Gastroesophageal sphincter (tissue), 4 donors: Measurements from ENCODE around the gene CDCA5. TPM values are rescaled to one million over a fixed set of nuclear protein-coding genes. Genes with fewer than 3 reads are reported as not detected.

Experiments
- ATAC-seq: fragments of 150-250 bp; one replicate; pipeline ENCODE4 v1.9.1; 2016; ENCODE audit warnings: mild to moderate bottlenecking, moderate library complexity
- H3K27ac ChIP-seq, 4 donors: fragments of 200-600 bp; sonication (generic) in 3 of 4; 1 replicate in 3 of 4; 2 replicates in 1 of 4; pipeline ENCODE4 v1.5.1; 2016 to 2019
- H3K27me3 ChIP-seq: fragments of 200-600 bp; sonication (generic); one replicate; pipeline ENCODE4 v1.5.1; 2019
- H3K36me3 ChIP-seq, 2 donors: fragments of 200-600 bp; sonication (generic); one replicate each; pipeline ENCODE4 v1.5.1; 2019; ENCODE audit warnings: control low read depth in 1 of 2
- H3K4me1 ChIP-seq, 3 donors: fragments of 200-600 bp; sonication (generic); 1 replicate in 2 of 3; 2 replicates in 1 of 3; pipeline ENCODE4 v1.5.1; 2016 to 2019; ENCODE audit warnings: control low read depth in 2 of 3
- H3K4me3 ChIP-seq, 2 donors: fragments of 200-600 bp; sonication (generic); one replicate each; pipeline ENCODE4 v1.5.1; 2019; ENCODE audit warnings: mild to moderate bottlenecking in 1 of 2, moderate library complexity in 1 of 2
- H3K9me3 ChIP-seq, 3 donors: fragments of 200-600 bp; sonication (generic); one replicate each; pipeline ENCODE4 v1.5.1; 2017 to 2019; ENCODE audit warnings: control low read depth in 2 of 3
- CTCF ChIP-seq, 4 experiments: fragments of 200-600 bp in 2 of 4; fragments of 450-650 bp in 2 of 4; sonication (generic) in 1 of 4; IDR thresholded peaks; one replicate each; pipeline ENCODE4 v1.5.1; 2017 to 2019; ENCODE audit warnings: antibody characterized with exemption in 4 of 4, mild to moderate bottlenecking in 2 of 4, moderate library complexity in 2 of 4
- EP300 ChIP-seq: sonication (generic); formaldehyde crosslinking; IDR thresholded peaks from one replicate; pipeline ENCODE4 v1.6.1; 2017; ENCODE audit warnings: antibody characterized with exemption, mild to moderate bottlenecking
- POLR2A ChIP-seq, 2 donors: fragments of 450-650 bp; IDR thresholded peaks; one replicate each; pipeline ENCODE4 v1.6.1; 2017; ENCODE audit warnings: antibody characterized with exemption in 2 of 2, mild to moderate bottlenecking in 2 of 2, moderate library complexity in 1 of 2
- POLR2AphosphoS5 ChIP-seq: sonication (generic); formaldehyde crosslinking; IDR thresholded peaks from one replicate; pipeline ENCODE4 v1.6.1; 2017; ENCODE audit warnings: antibody characterized with exemption
- WGBS, 2 donors: methylation state at CpG; one replicate each; pipeline ENCODE4 v1.1.5; 2018; ENCODE audit warnings: low coverage in 1 of 2; 5-methylcytosine and 5-hydroxymethylcytosine counted together
- total RNA-seq, 4 donors: library from RNA; depleted of rRNA; stranded (reverse); fragments of >200 nt; gene quantifications; one replicate each; pipeline ENCODE4 v1.1.0, GENCODE V29; 2016

The CDCA5 gene
- total RNA-seq, 4 donors from 2014 or later: 0.78 to 1.7 (median 0.99) TPM

GRCh38 chr11:65086809-65087208 is 3.0 kb upstream of the CDCA5 start:
- 81 to 100% methylated on average over 2 to 3 of the region's 9 CpGs for WGBS, 2 donors
- ATAC-seq: no peak
- Histone ChIP-seq H3K9me3 (no peaks in the 10 kb centered on the region), H3K27me3 (no peaks in the 10 kb centered on the region), H3K27ac (no peak overlapping the region), H3K4me1 (peaks cover 0 to 24% (median 14%) of the 10 kb centered on the region in 3 donors), H3K36me3 (peaks cover 0 to 51% of the 10 kb centered on the region in 2 donors), H3K4me3 (no peak overlapping the region)
- no peak for TF ChIP-seq CTCF (IDR thresholded peaks at IDR 0.05)
- no peak for TF ChIP-seq EP300
- no peak for TF ChIP-seq POLR2A (IDR thresholded peaks at IDR 0.05)
- TF ChIP-seq POLR2AphosphoS5: no peak

- Histone ChIP-seq H3K9me3 (no peaks in the 10 kb centered on the region), H3K27ac (no peak overlapping the region), H3K27me3 (no peaks in the 10 kb centered on the region), H3K36me3 (peaks cover 0 to 51% of the 10 kb centered on the region in 2 donors), H3K4me3 (no peak overlapping the region), H3K4me1 (peaks cover 0 to 24% (median 14%) of the 10 kb centered on the region in 3 donors)
- ATAC-seq: no peak
- WGBS, 2 donors: 83 to 89% methylated on average over 1 to 4 of the region's 4 CpGs
- TF ChIP-seq EP300 (no peak), POLR2A (IDR thresholded peaks at IDR 0.05) (no peak), CTCF (IDR thresholded peaks at IDR 0.05) (no peak), POLR2AphosphoS5 (no peak)
These were observed 1.6 kb upstream of the CDCA5 start for GRCh38 chr11:65085446-65085845.

GRCh38 chr11:65084598-65085375 is 947 bp upstream of the CDCA5 start:
- ATAC-seq: no peak

GRCh38 chr11:65083134-65083833 is 556 bp downstream of the CDCA5 start:
- H3K4me3 ChIP-seq: peak overlapping the region; percentile 68 to 81
- no peaks in the 10 kb centered on the region for H3K27me3 ChIP-seq
- no peak for ATAC-seq
- peaks cover 0 to 33% of the 10 kb centered on the region in 2 donors for H3K36me3 ChIP-seq
- H3K9me3 ChIP-seq: no peaks in the 10 kb centered on the region
- H3K4me1 ChIP-seq: peaks cover 0 to 24% (median 14%) of the 10 kb centered on the region in 3 donors
- TF ChIP-seq CTCF (IDR thresholded peaks at IDR 0.05) (no peak), POLR2AphosphoS5 (no peak), POLR2A (IDR thresholded peaks at IDR 0.05) (no peak), EP300 (no peak)
- peak overlapping the region in 3 of 4 donors; percentile 92 to 97 (median 94) for H3K27ac ChIP-seq
- 2 to 10% methylated on average over 2 to 6 of the region's 13 CpGs for WGBS, 2 donors

More at GRCh38 chr11:65084598-65085375, 947 bp upstream of the CDCA5 start:
- H3K27ac ChIP-seq: peak overlapping the region; percentile 67 to 97 (median 93)
- H3K4me3 ChIP-seq: peak overlapping the region; percentile 68 to 81
- peaks cover 0 to 24% (median 14%) of the 10 kb centered on the region in 3 donors for H3K4me1 ChIP-seq
- peaks cover 0 to 48% of the 10 kb centered on the region in 2 donors for H3K36me3 ChIP-seq
- TF ChIP-seq POLR2AphosphoS5: no peak
- no peak for TF ChIP-seq POLR2A (IDR thresholded peaks at IDR 0.05)
- no peak for TF ChIP-seq EP300
- TF ChIP-seq CTCF (IDR thresholded peaks at IDR 0.05): no peak
- no peaks in the 10 kb centered on the region for H3K9me3 ChIP-seq
- WGBS, 2 donors: 33 to 35% methylated on average over 3 to 12 of the region's 23 CpGs
- H3K27me3 ChIP-seq: no peaks in the 10 kb centered on the region
